Stimulated activated CD8-positive, alpha-beta memory T cell treated with anti-CD3 and anti-CD28 coated beads, Interleukin-4, amount 100 ng/mL, for 48 hours (primary cell): ENCODE measurements around the gene WNT6.
"Not testable (repeated sequence)": the region's sequence is repeated elsewhere in the genome, so short reads cannot be mapped to it uniquely, and the experiment has no call there.

ENCODE experiments used
- DNase-seq: peaks from one replicate; pipeline ENCODE4 v3.0.0-alpha.2; 2020

Gene WNT6

GRCh38 chr2:218831378-218831990 lies 28.1 kb upstream of the WNT6 start, which contains the start of gene PRKAG3:
Gene PRKAG3 (minus strand): TSS chr2:218831803.
- no peak for DNase-seq

- DNase-seq: no peak
These were observed 27.5 kb upstream of the WNT6 start for GRCh38 chr2:218832081-218832480.

DNA sequence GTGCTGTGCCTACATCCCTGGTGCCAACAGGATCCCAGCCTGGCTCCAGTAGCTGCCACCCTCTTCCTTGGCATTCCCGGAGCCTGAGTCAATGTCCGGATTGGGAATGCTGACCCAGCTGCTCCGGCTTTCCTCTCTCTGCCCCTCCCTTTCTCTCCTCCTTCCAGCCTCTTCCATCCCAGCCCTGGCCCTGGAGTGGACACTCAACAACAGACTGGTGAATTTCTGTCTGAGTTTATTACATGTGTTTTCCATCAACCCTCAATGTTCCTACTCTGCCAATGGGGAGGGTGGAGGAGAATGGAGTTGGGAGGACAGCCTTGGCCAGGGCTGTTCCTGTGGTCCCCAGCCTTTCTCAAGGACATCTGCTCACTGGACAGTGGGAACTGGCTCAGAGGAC lies 27.1 kb upstream of the WNT6 start:
- no peak for DNase-seq

GRCh38 chr2:218833023-218833609 lies 26.5 kb upstream of the WNT6 start:
- no peak for DNase-seq

DNA sequence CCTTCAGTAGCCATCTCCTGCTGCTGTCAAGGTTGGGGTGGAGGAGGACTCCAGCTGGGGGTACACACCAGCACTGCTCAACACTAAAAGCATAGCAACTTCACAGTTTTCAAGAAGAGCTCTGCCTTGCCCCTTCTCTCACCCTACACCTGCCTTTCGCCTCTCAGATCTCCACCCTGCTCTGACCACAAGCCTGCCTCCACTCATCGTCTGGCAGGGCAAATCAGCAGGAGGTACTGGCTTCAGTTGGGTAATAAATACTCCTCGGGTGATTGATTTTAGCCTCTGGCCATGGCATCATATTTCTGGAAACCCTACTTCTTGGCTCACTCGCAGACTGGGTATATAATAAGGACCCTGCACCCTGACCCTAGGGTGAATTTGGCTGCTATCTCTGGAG lies 24.9 kb upstream of the WNT6 start:
- no peak for DNase-seq

- DNase-seq: no peak
These were observed 22.1 kb upstream of the WNT6 start for GRCh38 chr2:218837495-218837894.

DNA sequence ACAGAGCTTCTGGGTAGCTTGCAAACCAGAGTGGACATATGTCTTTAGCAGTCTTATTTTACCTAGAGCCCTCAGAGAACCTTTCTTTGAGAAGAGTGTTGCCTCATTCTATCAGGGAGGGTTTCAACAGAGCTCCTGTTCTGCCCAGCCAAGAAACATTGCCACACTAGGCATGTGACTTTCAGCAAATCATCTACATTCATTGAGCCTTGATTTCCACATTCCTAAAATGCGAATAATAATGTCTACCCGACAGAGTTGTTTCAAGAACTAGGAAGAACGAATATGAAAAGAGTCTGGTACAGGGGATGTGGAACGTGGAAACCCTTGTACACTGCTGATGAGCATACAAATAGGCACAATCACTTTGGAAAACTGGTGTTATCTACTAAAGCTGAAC lies 20.2 kb upstream of the WNT6 start:
- no peak for DNase-seq

GRCh38 chr2:218839888-218840287 lies 19.7 kb upstream of the WNT6 start:
- no peak for DNase-seq

- not testable (repeated sequence) for DNase-seq
These were observed 15.3 kb upstream of the WNT6 start for GRCh38 chr2:218844334-218844733.

- DNase-seq: not testable (repeated sequence)
These were observed 12.6 kb upstream of the WNT6 start for GRCh38 chr2:218846963-218847362.

GRCh38 chr2:218849721-218850120 lies 9.9 kb upstream of the WNT6 start:
- DNase-seq: no peak

DNA sequence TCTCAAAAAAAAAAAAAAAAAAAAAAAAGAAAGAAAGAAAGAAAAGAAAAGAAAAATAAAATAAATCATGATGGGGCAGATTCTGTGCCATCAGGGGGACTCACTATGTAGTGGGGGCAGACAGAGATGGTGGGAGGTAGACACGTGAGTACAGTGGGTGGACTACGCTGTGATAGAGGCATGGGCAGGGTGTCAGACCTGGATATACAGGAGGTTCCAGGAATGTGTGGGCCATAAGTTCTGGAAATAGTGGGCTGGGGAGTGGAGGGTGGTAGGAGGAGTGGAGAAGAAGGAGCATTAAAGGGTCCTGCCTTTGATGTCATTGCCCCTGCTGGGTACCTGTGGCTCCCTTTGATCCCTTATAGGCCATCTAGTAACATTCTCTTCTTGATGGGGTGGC lies 8.8 kb upstream of the WNT6 start:
- DNase-seq: no peak

GRCh38 chr2:218851286-218851685 lies 8.3 kb upstream of the WNT6 start:
- DNase-seq: no peak

DNA sequence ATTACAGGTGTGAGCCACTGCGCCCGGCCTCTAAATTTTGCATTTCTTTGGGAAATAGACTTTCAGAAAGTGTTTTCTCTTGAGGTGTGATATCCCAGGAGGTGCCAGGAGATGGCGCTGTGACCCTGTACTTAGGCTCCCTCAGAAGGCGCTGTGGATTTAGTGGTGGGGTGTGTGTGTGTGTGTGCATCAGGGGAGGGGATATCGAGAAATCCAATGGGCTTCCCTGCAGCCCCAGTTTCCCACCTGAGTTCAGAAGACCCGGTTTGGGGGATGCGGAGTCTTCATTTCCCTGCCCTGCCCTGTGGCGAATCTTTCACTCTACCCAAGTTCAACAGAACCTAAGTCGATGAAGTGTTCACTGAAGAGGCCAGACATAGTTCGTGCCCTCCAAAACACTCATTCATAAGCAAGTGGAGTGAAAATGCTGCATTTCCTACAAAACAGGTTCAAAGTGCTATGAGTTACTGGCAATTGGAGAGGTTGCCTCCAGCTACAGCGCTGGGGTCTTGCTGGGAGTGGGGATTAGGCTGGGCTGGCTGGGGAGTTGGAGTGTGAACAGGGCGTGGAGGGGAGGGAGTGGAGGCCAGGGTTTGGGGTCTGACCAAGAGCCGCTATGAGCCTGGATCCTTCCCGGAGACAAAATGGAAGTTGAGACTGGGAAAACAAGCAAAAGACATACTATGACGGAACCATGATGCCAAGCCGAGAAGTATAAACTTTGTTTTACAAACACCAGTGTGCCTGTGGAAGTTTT lies 6.5 kb upstream of the WNT6 start:
- DNase-seq: peak; percentile 84

- DNase-seq: no peak
These were observed 5.8 kb upstream of the WNT6 start for GRCh38 chr2:218853766-218854165.

- no peak for DNase-seq
These were observed 4.7 kb upstream of the WNT6 start for GRCh38 chr2:218854860-218855259.

GRCh38 chr2:218855305-218856166 lies 4.1 kb upstream of the WNT6 start:
- no peak for DNase-seq

DNA sequence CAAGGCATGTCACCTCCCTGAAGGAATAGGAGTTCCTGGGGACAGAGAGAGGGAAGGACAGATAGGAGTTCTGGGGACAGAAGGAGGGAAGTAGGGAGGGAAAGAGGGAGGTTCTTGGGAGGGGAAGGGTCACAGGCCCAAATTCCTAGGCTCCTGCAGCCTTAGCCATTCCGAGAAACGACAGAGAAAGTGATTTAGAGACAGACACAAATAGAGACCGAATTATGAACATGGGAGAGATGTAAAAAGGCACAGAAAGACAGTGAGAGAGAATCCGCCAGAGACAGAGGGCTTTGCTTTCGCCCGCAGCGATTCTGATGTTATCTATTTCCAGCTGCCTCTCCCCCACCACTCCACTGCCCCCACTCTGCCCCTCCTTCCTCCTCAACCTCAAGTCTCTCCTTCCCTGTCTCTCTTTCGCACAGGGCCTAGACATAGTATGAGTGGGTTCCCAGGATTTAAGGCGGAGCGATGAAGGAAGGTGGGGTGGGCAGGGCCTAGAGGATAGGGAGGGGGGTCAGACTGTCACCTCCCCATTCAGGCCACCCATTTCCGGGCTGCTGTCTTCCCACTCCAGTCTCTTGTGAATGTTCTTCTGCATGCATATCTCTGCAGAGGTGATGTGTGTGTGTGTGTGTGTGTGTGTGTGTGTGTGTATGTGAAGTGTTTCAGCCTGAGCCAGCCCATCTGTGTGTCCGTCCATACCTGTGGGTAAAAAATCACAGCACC lies 3.3 kb upstream of the WNT6 start:
- DNase-seq: no peak

DNA sequence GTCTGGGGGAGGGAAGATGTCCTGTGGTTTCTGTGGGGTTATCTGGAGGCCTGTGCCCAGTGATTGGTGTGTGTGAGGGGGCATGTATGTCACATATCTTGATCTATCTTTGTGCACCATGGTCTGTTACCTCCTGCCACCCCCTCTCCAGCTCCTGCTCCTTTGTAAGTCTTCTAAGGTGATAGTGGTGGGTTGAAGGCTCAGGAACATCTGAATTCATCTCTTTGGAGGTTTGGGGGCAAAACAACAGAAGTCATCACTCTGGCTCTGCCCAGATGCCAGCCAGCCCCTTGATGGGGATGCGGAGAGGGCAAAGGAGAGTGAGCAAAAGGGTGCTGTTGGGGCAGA lies 2.7 kb upstream of the WNT6 start:
- no peak for DNase-seq

- DNase-seq: no peak
These were observed 2.1 kb upstream of the WNT6 start for GRCh38 chr2:218857371-218858137.

DNA sequence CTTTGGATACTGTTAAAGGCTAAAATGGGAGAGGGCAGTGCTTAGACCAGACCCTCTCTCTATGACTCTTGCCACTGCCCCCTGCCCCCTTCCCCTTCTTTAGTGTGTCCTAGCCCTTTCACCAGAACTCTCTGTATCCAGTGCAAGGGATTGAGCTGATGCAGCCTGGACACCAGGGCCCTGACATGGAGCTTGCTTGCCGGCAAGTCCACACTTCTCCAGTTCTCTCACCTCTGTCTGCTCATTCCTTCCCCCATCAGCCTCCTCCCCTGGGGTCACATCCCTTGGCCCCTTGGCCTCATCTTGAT lies 1.5 kb upstream of the WNT6 start:
- DNase-seq: no peak
